Measurements from ENCODE around the gene CLPTM1L.
"Not testable (repeated sequence)": the region's sequence is repeated elsewhere in the genome, so short reads cannot be mapped to it uniquely, and the experiment has no call there.

DNA sequence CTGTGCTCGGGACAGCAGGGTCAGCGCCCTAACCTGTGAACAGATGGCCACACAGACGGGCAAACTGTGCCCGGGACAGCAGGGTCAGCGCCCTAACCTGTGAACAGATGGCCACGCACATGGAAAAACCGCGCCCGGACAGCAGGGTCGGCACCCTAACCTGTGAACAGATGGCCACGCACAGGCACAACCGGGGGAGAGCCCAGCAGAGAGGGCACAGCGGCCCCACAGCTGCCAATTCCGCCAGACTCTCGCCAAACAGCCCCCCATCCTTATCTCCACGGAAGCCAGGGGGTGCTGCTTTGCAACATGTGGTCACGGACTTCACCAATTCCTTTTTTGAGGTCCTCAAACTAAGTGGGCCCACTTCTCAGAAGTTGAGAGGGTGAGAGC is 5.1 kb downstream of the CLPTM1L start:
- TF ChIP-seq, protein P1, sequence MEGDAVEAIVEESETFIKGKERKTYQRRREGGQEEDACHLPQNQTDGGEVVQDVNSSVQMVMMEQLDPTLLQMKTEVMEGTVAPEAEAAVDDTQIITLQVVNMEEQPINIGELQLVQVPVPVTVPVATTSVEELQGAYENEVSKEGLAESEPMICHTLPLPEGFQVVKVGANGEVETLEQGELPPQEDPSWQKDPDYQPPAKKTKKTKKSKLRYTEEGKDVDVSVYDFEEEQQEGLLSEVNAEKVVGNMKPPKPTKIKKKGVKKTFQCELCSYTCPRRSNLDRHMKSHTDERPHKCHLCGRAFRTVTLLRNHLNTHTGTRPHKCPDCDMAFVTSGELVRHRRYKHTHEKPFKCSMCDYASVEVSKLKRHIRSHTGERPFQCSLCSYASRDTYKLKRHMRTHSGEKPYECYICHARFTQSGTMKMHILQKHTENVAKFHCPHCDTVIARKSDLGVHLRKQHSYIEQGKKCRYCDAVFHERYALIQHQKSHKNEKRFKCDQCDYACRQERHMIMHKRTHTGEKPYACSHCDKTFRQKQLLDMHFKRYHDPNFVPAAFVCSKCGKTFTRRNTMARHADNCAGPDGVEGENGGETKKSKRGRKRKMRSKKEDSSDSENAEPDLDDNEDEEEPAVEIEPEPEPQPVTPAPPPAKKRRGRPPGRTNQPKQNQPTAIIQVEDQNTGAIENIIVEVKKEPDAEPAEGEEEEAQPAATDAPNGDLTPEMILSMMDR (conservative IDR thresholded peaks at IDR 0.05 in 1 of 2, IDR thresholded peaks at IDR 0.05 in 1 of 2; ENCODE audit: extremely low read depth in 1 of 2, insufficient read depth in 1 of 2, low read depth in 1 of 2, low read length in 2 of 2): not testable (repeated sequence)
- not testable (repeated sequence) for TF ChIP-seq EZH2 (IDR thresholded peaks at IDR 0.05; ENCODE audit: borderline replicate concordance, low read length)

Measured in mammary epithelial cell (primary cell).